Endothelial cell of umbilical vein (primary cell): Measurements from ENCODE around the gene TMEM161A.

Experiments
- MAX ChIP-seq: IDR thresholded peaks from 2 replicates; pipeline ENCODE4 v1.6.1; 2011; ENCODE audit not compliant: insufficient read depth, insufficient read length
- MYC ChIP-seq: IDR thresholded peaks from one replicate; pipeline ENCODE4 v1.6.1; 2011; ENCODE audit warnings: mild to moderate bottlenecking, low read depth, low read length
- POLR2A ChIP-seq: IDR thresholded peaks from 2 replicates; pipeline ENCODE4 v1.6.1; 2012; ENCODE audit warnings: low read depth, mild to moderate bottlenecking, control low read depth, low read length
- POLR2AphosphoS5 ChIP-seq: IDR thresholded peaks from 2 replicates; pipeline ENCODE4 v1.6.1; 2012; ENCODE audit warnings: low read depth, mild to moderate bottlenecking, control low read depth, low read length, moderate library complexity; ENCODE audit not compliant: insufficient read depth
- TF ChIP-seq, protein P1 (sequence below), 2 donors: IDR thresholded peaks; 1 replicate in 1 of 2; 2 replicates in 1 of 2; pipeline ENCODE4 v1.5.1; 2011; ENCODE audit warnings: low read length in 2 of 2, mild to moderate bottlenecking in 2 of 2, moderate library complexity in 2 of 2, control low read depth in 1 of 2, inconsistent platforms in 1 of 2, low read depth in 1 of 2; ENCODE audit not compliant: insufficient read depth in 1 of 2; ENCODE audit errors: extremely low read depth in 1 of 2

- TF ChIP-seq POLR2A, result no peak
- TF ChIP-seq POLR2AphosphoS5, result no peak
- TF ChIP-seq, protein P1, sequence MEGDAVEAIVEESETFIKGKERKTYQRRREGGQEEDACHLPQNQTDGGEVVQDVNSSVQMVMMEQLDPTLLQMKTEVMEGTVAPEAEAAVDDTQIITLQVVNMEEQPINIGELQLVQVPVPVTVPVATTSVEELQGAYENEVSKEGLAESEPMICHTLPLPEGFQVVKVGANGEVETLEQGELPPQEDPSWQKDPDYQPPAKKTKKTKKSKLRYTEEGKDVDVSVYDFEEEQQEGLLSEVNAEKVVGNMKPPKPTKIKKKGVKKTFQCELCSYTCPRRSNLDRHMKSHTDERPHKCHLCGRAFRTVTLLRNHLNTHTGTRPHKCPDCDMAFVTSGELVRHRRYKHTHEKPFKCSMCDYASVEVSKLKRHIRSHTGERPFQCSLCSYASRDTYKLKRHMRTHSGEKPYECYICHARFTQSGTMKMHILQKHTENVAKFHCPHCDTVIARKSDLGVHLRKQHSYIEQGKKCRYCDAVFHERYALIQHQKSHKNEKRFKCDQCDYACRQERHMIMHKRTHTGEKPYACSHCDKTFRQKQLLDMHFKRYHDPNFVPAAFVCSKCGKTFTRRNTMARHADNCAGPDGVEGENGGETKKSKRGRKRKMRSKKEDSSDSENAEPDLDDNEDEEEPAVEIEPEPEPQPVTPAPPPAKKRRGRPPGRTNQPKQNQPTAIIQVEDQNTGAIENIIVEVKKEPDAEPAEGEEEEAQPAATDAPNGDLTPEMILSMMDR (IDR thresholded peaks at IDR 0.05; ENCODE audit: extremely low read depth in 1 of 2, insufficient read depth in 1 of 2, low read depth in 1 of 2, low read length in 2 of 2), result no peak
- TF ChIP-seq MAX, result no peak
- no peak for TF ChIP-seq MYC
These were observed 15.4 kb downstream of the TMEM161A start for GRCh38 chr19:19122902-19123301.
